NCI-H774 (cell line): ENCODE results near the gene FOXE3.

Source experiments
- DNase-seq: peaks from one replicate; lab custom pipeline; 2025; lab: John Stamatoyannopoulos, UW

The FOXE3 gene

DNA sequence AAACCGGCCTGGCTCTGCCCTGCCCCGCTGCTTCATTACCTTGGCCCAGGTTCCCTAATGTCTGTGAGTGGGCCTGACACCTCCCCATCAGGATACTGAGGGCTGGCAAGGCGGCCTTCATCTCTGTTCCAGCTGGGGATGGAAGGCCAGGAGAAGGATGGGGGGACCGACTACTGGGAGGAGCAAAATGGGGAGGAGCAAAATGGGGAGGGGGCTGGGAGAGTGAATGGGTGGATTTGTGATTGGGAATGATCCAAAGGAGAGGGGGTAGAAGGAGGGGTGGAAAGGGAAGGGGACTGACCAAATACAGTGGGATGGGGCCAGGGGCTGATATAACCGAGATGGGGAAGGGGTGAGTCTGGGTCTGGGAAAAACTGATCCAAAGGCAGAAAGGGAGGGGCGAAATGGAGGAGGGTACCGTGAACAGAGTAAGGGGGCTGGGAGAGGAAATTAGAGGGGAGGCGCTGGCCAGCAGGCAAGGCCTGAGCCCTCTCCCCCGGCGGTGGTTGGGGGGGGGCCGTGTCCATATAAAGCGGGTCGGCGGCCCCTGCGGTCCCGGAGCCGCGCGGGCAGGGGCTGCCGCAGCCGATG, at the start of gene FOXE3:
Gene FOXE3 (plus strand): TSS at position 558 of the 591 bp plus-strand sequence. CDS start 31 bp downstream, at position 589.
- DNase-seq, result no peak

DNA sequence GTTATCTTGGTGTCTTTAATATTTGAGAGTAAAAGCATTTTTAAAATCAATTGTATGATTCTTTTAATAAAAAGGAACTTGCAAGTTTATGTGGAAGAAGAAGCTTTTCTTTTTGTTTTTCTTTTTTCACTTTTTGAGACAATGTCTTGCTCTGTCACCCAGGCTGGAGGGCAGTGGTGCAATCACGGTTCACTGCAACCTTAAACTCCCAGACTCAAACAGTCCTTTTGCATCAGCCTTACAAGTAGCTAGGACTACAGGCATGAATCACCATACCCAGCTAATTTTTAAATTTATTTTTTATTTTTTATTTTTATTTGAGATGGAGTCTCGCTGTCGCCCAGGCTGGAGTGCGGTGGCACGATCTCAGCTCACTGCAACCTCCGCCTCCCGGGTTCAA, 48.4 kb upstream of the FOXE3 start:
- no peak for DNase-seq

DNA sequence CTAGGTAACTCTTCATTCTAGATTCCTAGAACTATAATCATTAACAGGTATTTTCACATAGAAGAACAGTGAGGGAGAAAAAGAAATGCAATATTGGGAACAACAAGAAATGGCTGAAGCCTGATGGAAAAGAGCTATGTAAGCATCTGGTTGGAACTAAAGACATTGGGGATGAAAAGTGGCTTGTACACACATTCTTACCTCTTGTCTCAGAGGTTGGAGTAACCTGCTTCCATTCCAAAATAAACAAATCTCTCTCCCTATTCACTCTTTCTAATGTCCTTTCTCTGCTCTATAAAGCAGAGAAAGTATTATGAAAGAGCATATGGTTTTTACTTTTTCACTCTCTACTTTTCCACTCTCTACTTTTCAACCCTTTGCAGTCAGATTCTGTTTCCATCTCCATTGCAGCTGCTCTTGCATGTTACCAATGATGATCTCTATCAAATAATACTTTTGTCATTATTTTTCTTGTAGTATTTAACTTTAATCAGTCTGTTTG, 45.0 kb upstream of the FOXE3 start:
- DNase-seq, result no peak

DNA sequence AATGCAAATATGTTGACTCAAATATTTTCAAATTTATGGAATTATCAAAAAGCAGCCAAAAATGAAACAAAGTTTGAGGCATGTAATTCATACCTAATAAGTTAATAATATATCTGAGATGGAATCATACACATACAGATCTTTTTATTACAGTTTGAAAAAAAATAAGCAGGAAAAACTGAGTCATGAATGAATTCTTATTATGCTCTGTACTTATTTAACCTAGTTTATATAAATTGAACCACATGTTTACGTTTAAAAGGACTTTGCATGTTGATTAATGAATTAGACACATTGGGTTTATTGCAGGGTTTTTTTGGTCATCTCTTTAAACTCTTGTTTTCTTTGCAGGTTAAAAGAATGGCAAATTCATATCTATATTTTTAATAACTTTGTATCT, 41.6 kb upstream of the FOXE3 start:
- no peak for DNase-seq

DNA sequence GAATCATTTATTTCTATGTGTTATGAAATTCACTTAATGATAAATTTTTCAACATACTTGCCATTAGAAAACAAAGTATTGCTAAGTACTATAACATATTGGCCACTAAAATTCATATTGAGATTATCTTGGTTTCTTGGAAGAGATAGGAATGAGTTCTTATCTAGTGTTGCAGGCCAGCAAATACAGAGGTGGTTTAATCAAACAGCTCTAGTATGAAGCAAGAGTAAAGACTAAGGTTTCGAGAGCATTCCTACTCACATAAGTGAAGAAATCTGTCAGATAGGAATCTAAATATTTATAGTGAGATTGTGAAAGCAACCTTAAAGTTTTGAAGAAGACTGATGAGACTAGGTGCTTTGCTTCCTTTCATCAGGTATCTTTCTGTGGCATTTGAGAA, 37.9 kb upstream of the FOXE3 start:
- DNase-seq, result no peak

DNA sequence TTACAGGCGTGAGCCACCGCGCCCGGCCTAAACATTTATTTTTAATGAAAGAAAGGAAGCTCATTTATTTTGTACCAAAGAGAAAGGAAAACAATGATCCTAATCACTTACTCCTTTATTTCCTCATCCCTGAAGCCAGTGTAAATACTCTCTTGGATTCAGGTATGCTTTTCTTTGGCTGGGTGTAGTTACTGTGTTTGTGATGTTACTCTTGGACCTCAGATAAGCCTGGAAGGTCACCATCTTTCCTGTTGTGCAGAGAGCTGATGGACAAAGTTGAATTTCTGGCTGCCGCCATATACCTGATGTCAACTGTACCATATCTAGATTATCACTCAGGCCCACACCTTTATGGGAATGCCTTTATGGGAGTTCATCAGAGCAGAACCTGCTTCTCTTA, 35.4 kb upstream of the FOXE3 start:
- DNase-seq, result no peak

DNA sequence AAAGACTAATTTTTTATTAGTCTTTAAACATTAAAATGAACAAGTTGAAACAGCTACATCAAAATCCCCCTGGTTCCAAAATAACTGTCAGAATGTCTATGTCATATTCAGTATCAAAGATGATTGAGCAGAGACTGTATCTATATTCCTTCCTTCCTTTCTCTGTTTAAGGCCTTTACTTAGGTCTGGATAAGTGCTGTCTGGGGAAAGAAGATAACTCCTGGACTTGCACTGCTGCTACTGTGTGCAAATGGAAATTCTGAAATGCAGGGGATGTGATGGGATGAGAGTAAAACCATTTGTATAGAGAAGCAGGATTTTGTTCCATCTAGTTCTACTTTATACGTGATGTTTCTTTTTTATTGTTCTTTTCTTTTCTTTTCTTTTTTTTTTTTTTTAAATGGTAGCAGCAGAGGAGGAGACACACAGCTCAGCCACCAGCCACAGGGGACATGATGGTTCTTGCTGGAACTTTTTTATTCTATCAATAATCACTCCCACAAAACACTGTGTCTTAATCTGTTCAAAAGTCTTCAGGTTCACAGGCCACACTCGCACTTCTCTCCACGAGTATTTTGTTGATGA, 33.6 kb upstream of the FOXE3 start:
- DNase-seq, result no peak

DNA sequence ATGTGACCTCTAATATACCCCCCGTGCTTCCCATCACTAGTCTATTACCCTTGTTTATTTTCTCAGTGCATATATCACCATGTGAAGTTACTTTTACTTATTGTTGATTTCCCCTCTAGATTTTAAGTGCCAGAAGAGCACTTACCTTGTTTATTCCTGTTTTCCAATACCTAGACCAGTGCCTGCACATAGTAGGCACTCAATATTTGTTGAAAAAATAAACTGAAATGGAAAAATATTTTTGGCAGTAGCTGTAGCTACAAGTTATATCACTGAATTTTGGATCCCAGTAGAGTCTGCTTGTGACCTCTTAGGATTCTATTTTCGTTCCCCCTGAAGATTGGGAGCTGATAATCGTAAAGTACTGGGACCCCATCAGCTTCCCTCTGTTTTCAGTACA, 32.0 kb upstream of the FOXE3 start:
- DNase-seq, result no peak

DNA sequence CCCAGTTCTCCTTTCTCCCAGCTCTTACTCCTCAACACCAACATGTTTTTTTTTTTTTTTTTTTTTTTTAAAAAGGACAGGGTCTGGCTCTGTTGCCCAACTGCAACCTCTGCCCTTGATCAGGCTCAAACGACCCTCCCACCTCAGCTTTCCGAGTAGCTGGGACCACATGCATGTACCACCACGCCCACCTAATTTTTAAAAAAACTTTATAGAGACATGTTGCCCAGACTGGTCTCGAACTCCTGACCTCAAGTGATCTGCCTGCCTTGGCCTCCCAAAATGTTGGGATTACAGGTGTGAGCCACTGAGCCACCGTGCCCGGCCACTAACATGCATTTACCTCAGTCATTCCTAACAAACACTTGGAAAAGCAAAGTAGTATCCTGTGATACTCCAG, 31.1 kb upstream of the FOXE3 start:
- no peak for DNase-seq

DNA sequence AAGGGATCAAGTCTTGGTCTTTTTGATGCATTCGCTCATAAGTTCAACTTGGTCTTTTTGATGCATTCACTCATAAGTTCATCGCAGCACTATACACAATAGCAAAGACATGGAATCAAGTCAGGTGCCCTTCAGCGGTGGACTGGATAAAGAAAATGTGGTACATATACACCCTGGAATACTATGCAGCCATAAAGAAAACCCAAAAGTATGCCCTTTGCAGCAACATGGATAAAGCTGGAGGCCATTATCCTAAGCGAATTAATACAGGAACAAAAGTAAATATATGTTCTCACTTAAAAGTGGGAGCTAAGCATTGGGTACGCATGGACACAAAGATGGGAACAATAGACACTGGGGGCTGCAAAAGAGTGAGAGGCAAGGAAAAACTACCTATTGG, 29.8 kb upstream of the FOXE3 start:
- no peak for DNase-seq

DNA sequence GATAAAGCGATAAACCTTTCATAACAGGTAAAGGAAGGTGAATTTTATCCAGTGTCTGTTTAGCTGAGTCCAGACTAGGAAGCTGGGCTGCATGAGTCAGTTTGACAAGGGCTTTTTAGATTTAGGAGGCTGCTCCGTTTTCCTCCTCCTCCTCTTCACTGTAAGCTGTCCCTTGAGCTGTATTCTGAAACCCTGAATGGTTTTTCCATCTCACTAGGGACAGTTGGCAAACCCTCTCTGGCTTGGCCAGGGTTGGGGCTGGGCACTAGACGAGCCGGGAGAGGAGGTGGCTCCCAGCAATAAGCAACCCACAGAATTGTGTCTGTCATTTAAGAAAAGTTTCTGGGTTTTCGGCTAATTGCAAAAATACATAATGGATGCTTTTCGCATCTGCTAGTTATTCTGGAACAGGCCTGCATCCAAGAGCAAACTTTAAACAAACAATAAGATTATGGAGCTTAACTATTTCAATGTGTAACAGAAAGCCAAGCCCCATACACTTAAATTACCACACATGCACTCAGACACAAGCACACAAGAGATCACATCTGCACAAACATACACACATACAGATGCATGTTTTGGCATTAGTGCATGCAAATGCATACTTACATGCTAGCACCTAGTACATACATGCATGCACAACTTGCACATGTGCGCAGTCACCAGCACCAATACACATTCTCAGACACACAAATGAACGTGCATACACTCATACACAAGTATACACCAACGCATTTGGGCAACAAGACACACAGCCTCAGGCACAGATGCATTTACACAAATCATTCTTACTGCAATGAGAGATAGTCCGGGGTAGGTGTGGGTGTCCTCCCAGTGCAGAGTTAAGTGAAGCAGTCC, 27.8 kb upstream of the FOXE3 start:
- DNase-seq, result no peak

DNA sequence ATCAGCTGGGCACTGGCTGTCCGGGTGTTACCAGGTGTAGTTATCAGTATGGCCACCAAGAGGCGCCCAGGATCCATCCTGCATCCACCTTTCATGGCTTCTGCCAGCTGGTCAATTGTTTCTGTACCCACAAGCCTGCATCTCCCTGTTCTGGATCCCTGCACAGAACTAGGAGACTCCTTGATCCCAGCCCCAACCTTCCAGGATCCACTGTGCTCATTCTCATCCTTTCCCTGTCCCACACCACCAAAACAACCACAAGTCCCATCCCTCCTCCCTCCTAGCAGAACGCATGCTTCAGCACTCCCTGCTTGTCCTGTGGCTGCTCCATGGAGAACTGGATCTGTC, 27.2 kb upstream of the FOXE3 start:
- peak; percentile 62 for DNase-seq

DNA sequence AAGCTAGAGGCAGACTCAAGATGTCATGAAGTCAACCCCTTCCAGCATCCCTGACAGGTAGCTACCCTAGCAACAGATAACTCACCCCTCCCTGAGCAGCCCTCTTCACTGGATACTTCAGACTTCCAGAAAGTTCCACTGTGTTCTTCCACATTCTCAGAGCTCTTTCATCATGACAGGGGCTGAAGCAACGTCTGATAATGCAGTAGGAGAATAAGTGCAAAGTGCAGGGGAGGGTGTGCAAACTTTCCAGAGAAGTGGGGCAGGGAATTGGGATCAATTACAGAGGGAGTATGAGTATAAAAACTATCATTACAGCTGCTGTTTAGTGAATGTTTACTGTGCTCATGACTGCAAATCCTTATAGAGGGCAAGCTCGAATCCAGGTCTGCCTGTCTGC, 26.4 kb upstream of the FOXE3 start:
- DNase-seq, result no peak

DNA sequence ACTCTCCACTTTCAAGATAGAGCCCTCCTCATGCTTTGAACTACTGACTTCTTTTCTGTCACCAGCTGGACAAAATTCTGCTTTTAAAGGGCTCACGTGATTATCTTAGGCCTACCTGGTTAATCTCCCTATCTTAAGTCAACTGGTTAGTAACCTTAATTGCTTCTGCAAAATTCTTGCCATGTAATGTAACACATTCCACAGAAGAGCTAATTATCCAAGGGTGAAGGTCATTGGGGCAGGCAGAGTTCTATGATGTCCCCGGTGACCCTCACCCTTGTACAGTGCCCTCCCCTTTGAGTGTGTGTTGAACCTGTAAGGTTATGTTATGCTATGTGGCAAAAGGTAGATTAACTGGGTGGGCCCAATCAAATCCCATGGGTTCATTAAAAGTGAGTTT, 25.2 kb upstream of the FOXE3 start:
- DNase-seq, result no peak

DNA sequence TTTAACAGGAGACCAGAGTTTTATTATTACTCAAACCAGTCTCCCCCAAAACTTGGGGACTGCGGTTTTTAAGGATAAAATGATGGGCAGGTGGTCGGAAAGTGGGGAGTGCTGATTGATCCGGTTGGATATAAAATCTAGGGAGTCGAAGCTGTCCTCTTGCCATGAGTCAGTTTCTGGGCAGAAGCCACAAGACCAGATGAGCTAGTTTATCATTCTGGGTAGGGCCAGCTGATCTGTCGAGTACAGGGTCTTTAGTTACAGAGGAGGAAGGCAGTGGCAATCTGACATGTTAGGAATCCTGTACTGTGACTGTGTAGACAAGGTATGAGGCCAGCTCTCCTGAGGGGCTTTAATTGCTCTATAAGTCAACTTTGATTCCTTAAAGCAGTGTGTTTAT, 22.9 kb upstream of the FOXE3 start:
- no peak for DNase-seq

DNA sequence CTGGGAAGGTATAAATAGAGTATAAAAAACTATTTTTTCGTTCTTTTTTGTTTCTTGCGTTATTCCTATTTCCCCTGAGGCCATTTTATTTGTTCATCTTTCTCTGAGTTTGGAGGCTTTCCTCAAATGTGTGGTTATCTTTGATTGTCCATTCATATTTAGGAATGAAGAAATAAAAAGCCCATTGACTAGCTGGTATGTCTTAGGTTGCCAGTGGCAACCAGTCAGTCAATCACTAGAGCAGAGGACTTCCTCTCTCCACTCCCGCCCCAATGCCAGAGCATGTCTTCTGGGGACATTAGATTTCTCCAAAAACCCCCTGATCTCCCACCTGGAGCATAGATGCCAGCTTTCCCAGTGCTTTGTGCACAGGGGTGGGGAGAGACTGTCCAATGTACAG, 20.7 kb upstream of the FOXE3 start:
- no peak for DNase-seq

DNA sequence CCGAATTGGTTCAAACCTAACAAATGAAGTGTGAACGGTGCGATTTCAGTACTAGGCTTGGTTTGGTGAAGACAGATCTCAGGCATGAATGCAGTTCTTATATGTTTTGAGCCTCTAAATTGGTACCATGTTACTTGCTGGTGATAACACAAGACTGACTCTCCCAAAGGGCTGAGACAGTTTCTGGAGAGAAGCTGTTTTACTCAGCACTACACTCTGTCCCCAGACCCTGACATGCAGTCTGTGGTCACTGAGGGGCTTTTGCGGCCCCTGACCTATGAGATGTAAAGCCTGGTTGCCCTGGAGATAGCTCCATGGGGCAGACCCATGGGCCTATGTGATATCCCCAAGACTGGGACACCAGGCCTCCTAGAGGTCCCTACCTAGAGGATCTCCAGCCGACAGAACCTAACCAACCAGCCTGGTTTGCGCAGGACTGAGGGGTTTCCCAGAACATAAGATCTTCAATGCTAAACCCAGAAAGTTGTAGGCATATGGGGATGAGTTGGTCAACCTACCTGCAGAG, 19.4 kb upstream of the FOXE3 start:
- DNase-seq, result no peak

DNA sequence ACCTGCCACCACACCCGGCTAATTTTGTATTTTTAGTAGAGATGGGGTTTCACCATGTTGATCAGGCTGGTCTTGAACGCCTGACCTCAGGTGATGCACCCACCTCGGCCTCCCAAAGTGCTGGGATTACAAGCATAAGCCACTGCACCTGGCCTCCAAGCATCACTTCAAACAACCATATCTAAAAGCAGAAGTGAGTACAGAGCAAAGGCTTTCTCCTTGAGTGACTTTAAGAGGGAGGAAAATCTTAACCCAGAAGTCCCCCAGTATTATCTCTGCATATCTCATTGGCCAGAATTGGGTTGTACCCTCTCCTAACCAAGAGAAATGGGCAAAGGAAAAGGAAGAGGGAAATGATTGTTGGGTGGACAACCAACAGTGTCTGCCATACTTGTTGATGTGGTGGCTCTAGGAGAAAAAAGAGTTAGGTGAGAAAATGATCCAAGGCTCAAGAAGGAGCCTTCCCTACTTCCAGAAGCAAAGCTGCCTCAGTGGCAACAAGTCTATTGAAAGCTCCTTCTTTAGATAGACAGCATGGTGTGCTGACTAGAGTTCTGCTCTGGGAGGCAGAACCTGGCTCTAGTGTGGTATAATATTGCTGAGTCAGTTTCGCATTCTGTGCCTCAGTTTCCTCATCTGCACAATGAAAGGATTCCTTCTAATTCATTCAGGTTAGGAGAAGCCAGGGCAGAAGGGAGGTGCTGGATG, 16.8 kb upstream of the FOXE3 start:
- no peak for DNase-seq

DNA sequence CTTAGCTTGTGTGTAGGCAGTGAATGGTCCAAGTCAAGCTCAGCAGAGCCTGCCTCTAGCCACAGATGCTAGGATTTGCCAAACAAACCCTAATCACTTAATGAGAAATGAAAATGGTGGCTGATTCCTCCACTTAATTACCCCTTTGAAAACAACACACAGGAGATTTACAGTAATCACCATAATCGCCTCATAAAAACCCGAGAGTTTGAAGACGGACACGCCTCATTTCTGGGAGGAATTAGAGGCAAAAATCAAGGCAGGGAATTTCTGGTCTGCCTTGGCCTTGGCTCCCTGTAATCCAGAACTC, 16.3 kb upstream of the FOXE3 start:
- no peak for DNase-seq

DNA sequence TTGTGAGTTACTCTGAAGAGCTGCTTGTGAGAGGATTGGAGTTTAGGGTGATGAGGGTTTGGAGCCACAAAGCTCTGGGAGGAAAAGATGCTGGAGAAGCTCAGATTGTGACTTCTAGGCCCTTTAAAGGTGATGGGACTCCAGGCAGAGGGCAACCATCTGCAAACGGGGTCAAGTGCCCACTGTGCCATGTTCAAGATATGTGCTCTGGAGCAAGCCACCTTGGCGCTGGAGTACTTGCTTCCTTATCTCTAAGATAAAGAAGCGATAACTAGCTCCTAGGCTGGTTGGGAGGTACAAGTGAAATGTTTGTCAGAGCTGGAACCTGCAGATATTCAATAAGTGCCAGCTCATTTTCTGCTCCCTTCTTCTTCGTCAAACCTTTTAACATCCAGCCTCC, 14.3 kb upstream of the FOXE3 start:
- DNase-seq, result no peak

DNA sequence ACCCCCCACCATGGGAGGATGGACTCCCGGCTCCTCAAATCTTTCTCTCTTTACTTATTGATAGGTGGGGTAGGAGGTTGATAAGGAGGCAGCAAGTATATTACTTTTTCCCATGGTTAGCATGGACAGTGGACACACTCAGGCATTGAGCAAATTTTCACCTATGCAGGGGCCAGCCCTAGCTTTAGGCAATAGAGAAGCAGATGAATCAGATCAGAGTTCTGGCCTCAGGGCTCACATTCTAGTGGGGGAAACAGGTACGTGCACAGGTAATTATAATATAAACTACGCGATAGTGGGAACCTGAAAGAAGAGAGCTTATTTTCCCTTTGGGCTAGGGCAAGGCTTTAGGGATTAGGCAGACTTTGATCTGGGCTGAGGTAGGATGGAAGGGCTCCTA, 13.5 kb upstream of the FOXE3 start:
- DNase-seq, result no peak

DNA sequence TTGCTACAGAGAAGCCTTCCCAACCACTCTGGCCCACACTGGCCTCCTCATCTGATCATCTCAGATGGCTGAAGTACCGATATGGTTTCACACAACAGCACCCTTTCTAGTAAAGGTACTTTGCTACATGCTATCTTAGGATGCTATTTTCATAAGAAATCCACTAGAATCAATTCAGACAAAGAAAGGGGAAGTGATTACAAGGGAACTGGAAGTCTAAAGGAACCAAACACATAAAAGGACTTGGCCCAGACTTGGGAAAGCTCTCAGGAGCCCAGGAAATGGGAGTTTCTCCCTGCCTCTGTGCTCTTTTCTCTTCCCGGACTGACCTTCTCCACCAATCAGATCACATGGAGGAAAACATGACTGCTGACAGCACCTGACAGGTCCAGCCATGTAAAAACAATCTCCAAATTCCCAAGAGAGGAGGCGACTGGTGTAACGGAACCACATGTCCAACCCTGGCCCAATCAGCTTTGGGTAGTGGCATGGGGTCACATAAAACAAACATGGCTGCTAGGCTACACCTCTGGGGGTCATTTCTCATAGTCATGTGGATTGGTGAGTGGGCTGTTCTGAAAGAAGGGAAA, 12.7 kb upstream of the FOXE3 start:
- DNase-seq, result no peak
